Cardiac muscle cell (in vitro differentiated cells and primary cell): ENCODE measurements around the gene DAZAP2. TPM values are rescaled to one million over a fixed set of nuclear protein-coding genes. Genes with fewer than 3 reads are reported as not detected.
"Not testable (repeated sequence)": the region's sequence is repeated elsewhere in the genome, so short reads cannot be mapped to it uniquely, and the experiment has no call there.

Source experiments
- DNase-seq, 2 donors: peaks; one replicate each; pipeline versions ENCODE4 v3.0.0 to v3.0.0-alpha.2; 2010 to 2017; ENCODE audit warnings: low read depth in 1 of 2, low spot score in 1 of 2
- H3K27ac ChIP-seq: fragments of 200-600 bp; sonication (generic); 2 replicates; pipeline ENCODE4 v1.5.1; 2016
- H3K27me3 ChIP-seq: fragments of 200-600 bp; sonication (generic); 2 replicates; pipeline ENCODE4 v1.6.0; 2016; ENCODE audit warnings: control low read depth
- H3K36me3 ChIP-seq: fragments of 200-600 bp; sonication (generic); 2 replicates; pipeline ENCODE4 v1.5.1; 2016; ENCODE audit warnings: control low read depth
- H3K4me1 ChIP-seq: fragments of 200-600 bp; sonication (generic); 2 replicates; pipeline ENCODE4 v1.8.1; 2017; ENCODE audit warnings: low read depth, mild to moderate bottlenecking, mixed run types
- H3K4me3 ChIP-seq: fragments of 200-600 bp; sonication (generic); 2 replicates; pipeline ENCODE4 v1.5.1; 2016; ENCODE audit warnings: mild to moderate bottlenecking
- H3K9me3 ChIP-seq: fragments of 200-600 bp; sonication (generic); 2 replicates; pipeline ENCODE4 v1.5.1; 2017; ENCODE audit warnings: low read depth, mild to moderate bottlenecking, control low read depth
- polyA plus RNA-seq: library from polyadenylated mRNA; unstranded; fragments of >200 nt; fragmentation: Nextera tagmentation; extraction: Ambion mirVana; gene quantifications from 2 replicates; pipeline ENCODE4 v1.2.1, GENCODE V29; 2016
- total RNA-seq: library from RNA; depleted of rRNA; stranded (reverse); fragments of >200 nt; gene quantifications from 2 replicates; pipeline ENCODE4 v1.2.3, GENCODE V29; 2016
- TF ChIP-seq, protein P1 (sequence below): IDR thresholded peaks from 2 replicates; pipeline ENCODE4 v1.5.1; 2012; ENCODE audit warnings: low read depth, mild to moderate bottlenecking, low read length

DAZAP2 gene
- total and polyA plus RNA-seq, 2 experiments from 2014 or later: 105 to 147 TPM

DNA sequence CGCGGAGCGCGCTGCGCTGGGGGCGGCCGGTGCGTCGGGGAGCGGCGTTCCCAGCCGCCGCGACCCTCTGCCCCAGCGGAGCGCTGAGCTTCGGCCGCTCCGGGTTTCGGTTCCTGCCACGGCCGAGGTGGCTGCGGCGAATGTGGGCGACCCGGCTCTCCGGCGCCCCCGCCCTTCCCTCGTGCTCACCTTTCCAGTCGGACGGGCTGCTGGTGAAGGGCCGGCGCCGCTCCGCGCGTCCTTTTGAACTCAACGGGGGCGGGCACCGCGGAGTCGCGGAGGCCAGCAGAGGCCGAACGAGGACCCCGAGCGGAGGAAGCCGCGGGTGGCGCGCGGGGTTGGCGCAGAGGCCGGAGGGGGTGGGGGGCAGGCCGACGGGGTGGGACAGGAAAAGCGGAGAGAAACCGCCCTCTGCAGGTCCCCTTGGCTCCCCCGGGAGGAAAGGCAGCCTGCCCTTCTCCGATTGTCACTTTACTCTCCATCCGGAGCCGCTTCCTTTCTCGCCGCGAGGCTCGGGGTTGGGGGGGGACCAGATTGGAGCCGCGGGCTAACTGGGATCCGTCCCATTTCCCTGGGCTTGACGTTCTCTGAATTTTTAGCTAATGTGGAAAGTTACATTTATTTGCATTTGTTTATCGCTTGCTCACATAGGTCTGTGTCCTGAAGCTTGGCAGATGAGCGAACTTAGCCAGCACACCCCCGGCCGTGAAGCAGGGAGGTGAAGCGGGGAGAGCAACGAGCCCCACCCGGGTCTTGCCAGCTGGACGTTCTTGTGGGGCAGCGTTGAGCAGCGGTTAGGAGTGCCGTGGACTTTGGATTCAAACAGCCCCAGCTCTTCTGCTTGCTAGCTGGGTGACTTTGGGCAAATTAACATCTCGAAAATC, 31.7 kb downstream of the DAZAP2 start, which contains the start of gene SMAGP:
Gene SMAGP, minus strand, starts transcription at position 349 of the 884 bp plus-strand sequence. CDS start 1,137 bp downstream, outside the sequence.
- peak; percentile 47 to 80 for DNase-seq
- Histone ChIP-seq H3K27me3 (peaks cover 17% of the 10 kb centered on the region), H3K9me3 (no peaks in the 10 kb centered on the region), H3K27ac (no peak within 1 kb of the TSS), H3K4me3 (peak within 1 kb of the TSS; percentile 66), H3K36me3 (no peaks in the 10 kb centered on the region), H3K4me1 (no peaks in the 10 kb centered on the region)
- TF ChIP-seq, protein P1, sequence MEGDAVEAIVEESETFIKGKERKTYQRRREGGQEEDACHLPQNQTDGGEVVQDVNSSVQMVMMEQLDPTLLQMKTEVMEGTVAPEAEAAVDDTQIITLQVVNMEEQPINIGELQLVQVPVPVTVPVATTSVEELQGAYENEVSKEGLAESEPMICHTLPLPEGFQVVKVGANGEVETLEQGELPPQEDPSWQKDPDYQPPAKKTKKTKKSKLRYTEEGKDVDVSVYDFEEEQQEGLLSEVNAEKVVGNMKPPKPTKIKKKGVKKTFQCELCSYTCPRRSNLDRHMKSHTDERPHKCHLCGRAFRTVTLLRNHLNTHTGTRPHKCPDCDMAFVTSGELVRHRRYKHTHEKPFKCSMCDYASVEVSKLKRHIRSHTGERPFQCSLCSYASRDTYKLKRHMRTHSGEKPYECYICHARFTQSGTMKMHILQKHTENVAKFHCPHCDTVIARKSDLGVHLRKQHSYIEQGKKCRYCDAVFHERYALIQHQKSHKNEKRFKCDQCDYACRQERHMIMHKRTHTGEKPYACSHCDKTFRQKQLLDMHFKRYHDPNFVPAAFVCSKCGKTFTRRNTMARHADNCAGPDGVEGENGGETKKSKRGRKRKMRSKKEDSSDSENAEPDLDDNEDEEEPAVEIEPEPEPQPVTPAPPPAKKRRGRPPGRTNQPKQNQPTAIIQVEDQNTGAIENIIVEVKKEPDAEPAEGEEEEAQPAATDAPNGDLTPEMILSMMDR: no peak

DNA sequence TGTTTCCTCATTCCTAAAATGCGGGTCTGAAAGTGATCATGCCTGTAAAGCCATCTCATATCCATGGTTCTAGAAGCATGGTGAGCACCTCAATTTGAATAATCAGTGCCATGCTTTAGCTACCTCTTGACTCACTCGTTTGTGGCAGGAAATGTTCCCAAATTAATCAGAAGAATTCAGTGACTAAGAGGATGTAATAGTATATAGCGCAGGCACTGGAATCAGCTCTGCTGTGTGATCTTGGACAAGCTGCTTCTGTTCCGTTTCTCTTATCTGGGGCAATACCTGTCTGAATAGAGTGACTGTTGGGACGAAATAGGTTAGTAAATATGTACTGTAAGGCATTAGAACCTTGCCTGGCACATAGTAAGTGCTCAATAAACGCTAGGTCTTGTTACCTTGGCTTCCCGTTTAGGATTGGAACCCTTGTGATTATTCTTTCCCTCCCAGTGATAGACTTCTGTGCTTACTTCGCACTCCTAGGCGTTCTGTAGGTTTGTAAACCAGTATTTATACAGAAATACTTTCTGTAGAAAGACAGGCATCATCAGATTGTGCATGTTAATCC, 32.4 kb downstream of the DAZAP2 start:
- Histone ChIP-seq H3K27me3 (peaks cover 17% of the 10 kb centered on the region), H3K27ac (no peak overlapping the region), H3K36me3 (no peaks in the 10 kb centered on the region), H3K4me1 (no peaks in the 10 kb centered on the region), H3K9me3 (no peaks in the 10 kb centered on the region), H3K4me3 (peak overlapping the region; percentile 66)
- TF ChIP-seq, protein P1: no peak
- peak in 1 of 2 donors; percentile 68 for DNase-seq

DNA sequence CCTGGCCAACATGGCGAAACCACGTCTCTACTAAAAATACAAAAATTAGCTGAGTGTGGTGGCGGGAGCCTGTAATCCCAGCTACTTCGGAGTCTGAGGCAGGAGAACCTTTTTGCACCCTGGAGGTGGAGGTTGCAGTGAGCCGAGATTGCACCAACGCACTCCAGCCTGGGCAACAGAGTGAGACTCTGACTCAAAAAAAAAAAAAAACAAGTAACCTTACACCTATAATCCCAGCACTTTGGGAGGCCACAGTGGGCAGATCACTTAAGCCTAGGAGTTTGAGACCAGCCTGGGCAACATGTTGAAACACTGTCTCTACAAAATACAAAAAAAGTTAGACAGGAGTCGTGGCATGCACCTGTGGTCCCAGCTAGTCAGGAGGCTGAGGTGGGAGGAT, 34.2 kb downstream of the DAZAP2 start:
- H3K9me3 ChIP-seq, H3K4me3 ChIP-seq, H3K36me3 ChIP-seq, H3K27ac ChIP-seq, DNase-seq, H3K4me1 ChIP-seq: not testable (repeated sequence)
- H3K27me3 ChIP-seq: peaks cover 17% of the 10 kb centered on the region

DNA sequence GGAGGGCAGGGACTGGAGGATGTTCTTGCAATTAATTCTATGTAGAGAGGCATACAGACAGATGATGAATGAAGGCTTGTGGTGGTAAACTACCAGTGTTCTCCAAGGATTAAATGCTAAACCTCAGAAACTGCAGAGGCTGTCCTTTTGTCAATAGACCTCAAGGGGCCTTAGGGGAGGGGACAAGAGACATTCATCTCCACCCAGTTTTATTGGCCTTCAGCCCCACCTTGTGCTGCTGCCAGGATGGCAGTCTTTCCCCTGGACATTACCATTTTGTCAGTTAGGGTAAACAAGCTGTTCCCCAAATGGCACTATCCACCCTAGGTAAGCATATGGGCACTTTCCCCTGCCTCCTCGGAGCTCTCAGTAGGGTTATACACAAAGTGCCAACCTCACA, 36.5 kb downstream of the DAZAP2 start:
- Histone ChIP-seq H3K27me3 (peaks cover 20% of the 10 kb centered on the region), H3K4me3 (no peak overlapping the region), H3K27ac (no peak overlapping the region), H3K9me3 (no peaks in the 10 kb centered on the region), H3K36me3 (no peaks in the 10 kb centered on the region), H3K4me1 (no peaks in the 10 kb centered on the region)
- TF ChIP-seq, protein P1: no peak
- DNase-seq: no peak

DNA sequence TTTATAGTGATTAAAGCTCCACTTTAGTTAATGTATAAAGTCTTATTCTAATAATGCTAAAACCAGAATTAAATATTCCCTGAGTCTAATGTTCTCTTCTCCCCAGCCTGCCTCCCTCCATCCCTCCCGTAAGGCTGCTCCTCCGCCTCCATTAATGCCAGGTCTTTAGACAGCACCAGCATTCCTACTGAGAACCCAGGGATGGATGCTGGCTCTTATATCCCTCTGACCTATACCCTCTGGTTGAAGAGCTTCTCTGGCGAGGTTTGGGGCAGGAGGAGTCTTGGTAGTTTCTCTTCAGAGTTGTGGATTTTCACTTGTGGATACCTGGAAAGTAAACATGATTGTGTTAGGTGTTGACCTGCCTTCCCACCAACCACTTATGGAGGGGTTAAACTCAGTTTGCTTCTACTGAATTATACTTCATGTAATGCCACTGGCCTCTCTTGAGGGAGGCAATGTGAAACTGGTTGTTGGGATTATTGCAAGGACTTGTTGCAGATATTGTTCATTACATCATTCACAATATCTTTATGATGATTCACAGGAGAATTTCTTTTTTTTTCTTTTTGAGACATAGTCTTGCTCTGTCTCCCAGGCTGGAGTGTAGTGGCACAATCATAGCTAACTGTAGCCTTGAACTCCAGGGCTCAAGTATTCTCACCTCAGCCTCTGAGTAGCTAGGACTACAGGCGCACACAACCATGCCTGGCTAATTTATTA, 42.7 kb downstream of the DAZAP2 start:
- Histone ChIP-seq H3K36me3 (no peaks in the 10 kb centered on the region), H3K4me3 (no peak overlapping the region), H3K9me3 (no peaks in the 10 kb centered on the region), H3K4me1 (no peaks in the 10 kb centered on the region), H3K27me3 (peaks cover 6% of the 10 kb centered on the region), H3K27ac (no peak overlapping the region)
- peak in 1 of 2 donors; percentile 66 for DNase-seq
- TF ChIP-seq, protein P1: no peak
